ENCODE measurements around the gene ATP8B4.

- peak; percentile 18 to 58 for TF ChIP-seq POLR2AphosphoS5 (IDR thresholded peaks at IDR 0.05; ENCODE audit: insufficient read depth in 1 of 2, low read depth in 1 of 2)
- no peak for TF ChIP-seq POLR2A (IDR thresholded peaks at IDR 0.05)
- no peak for TF ChIP-seq CTCF (IDR thresholded peaks at IDR 0.05)
Measured at GRCh38 chr15:49855917-49856637, 263.0 kb downstream of the ATP8B4 start.
